GM12873 (cell line): ENCODE measurements around the gene INPP1.

Source experiments
- TF ChIP-seq, protein P1 (sequence below): IDR thresholded peaks from 2 replicates; pipeline ENCODE4 v1.5.1; 2012; ENCODE audit warnings: low read depth, mild to moderate bottlenecking, moderate library complexity, low read length, control low read depth; ENCODE audit not compliant: insufficient read depth; ENCODE audit errors: missing control alignments

INPP1 gene

GRCh38 chr2:190360561-190360960 lies 17.2 kb downstream of the INPP1 start:
- TF ChIP-seq, protein P1, sequence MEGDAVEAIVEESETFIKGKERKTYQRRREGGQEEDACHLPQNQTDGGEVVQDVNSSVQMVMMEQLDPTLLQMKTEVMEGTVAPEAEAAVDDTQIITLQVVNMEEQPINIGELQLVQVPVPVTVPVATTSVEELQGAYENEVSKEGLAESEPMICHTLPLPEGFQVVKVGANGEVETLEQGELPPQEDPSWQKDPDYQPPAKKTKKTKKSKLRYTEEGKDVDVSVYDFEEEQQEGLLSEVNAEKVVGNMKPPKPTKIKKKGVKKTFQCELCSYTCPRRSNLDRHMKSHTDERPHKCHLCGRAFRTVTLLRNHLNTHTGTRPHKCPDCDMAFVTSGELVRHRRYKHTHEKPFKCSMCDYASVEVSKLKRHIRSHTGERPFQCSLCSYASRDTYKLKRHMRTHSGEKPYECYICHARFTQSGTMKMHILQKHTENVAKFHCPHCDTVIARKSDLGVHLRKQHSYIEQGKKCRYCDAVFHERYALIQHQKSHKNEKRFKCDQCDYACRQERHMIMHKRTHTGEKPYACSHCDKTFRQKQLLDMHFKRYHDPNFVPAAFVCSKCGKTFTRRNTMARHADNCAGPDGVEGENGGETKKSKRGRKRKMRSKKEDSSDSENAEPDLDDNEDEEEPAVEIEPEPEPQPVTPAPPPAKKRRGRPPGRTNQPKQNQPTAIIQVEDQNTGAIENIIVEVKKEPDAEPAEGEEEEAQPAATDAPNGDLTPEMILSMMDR = no peak

GRCh38 chr2:190360965-190361364 lies 17.6 kb downstream of the INPP1 start:
- TF ChIP-seq, protein P1 = no peak

- TF ChIP-seq, protein P1 = no peak
Observed at GRCh38 chr2:190361572-190361971, 18.2 kb downstream of the INPP1 start.

DNA sequence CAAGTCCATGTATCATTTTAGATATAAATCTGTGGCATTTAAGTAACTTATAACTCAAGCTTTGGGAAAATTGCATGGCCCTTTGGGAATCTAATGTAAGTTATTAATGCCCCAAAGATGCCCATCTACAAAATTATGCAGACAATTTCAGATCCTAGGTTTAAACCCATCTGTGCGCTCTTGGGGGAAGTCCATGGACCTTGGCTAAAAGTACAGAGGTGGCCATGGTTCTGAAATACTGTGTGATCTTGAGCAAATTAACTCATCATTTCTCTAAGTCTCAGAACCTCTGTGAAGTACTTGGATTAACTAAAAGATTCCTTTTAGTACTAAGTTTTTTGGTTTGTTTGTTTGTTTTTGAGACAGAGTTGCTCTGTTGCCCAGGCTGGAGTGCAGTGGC lies 19.5 kb downstream of the INPP1 start:
- TF ChIP-seq, protein P1 = no peak

GRCh38 chr2:190365499-190366204 lies 22.3 kb downstream of the INPP1 start:
- TF ChIP-seq, protein P1 = no peak

GRCh38 chr2:190366248-190366753 lies 22.9 kb downstream of the INPP1 start:
- TF ChIP-seq, protein P1 = no peak

GRCh38 chr2:190367091-190367490 lies 23.7 kb downstream of the INPP1 start:
- TF ChIP-seq, protein P1 = no peak
